ENCODE results near the gene PTPRM.

DNA sequence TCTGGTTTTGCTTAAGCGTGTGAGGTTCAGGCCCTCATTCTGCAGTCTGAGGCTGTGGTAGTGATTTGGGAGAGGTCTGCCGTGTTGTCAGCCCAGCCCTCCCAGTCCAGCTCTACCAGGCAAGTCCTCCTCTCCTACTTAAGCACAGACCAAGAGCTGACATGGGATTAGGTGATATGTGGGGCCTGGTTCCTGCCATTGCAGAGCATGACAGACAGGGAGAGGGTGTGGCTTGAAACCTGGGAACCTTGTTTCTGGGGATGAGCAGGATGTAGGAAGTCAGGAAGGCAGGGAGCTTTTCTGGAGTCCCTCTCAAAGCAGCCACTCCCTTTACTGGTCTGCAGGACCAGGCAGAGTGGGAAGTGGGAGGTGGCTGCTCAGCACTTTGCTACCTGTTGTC is 38.6 kb downstream of the PTPRM start:
- TF ChIP-seq POLR2AphosphoS5 (IDR thresholded peaks at IDR 0.05; ENCODE audit: low read depth, low read length) = no peak
- TF ChIP-seq POLR2A (IDR thresholded peaks at IDR 0.05; ENCODE audit: low read depth, low read length) = no peak
- no peak for TF ChIP-seq TAF1 (IDR thresholded peaks at IDR 0.05; ENCODE audit: borderline replicate concordance, low read depth, low read length)

Measured in GM12892 (cell line).